Measurements from ENCODE around the gene PARP12.

The PARP12 gene

DNA sequence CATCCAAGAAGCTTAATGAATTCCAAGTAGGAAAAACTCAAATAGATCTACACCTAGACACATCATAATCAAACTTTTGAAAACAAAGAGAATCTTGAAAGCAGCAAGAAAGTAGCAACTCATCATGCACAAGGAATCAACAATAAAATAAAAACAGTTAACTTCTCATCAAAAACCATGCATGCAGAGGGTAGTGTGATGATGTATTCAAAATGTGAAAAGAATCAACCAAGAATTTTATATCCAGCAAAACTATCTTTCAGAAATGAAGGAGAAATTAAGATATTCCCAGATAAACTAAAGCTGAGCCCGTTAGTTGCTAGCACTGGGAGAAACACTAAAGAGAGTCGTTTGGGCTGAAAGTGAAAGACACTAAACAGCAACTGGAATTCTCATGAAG is 4.3 kb upstream of the PARP12 start:
- no peak for TF ChIP-seq EGR1 (IDR thresholded peaks at IDR 0.05)
- no peak for TF ChIP-seq USF1 (IDR thresholded peaks at IDR 0.05)
- no peak for TF ChIP-seq CEBPB (IDR thresholded peaks at IDR 0.05)
- TF ChIP-seq MAX (IDR thresholded peaks at IDR 0.05), result no peak
- TF ChIP-seq ZBTB7A (IDR thresholded peaks at IDR 0.05; ENCODE audit: low read depth), result no peak
- no peak for TF ChIP-seq FOXM1 (IDR thresholded peaks at IDR 0.05; ENCODE audit: borderline replicate concordance, low read depth)
- TF ChIP-seq CREB1 (IDR thresholded peaks at IDR 0.05; ENCODE audit: low read depth), result no peak

- no peak for TF ChIP-seq TCF12 (IDR thresholded peaks at IDR 0.05; ENCODE audit: low read depth)
- no peak for TF ChIP-seq USF1 (IDR thresholded peaks at IDR 0.05)
- no peak for TF ChIP-seq ZBTB7A (IDR thresholded peaks at IDR 0.05; ENCODE audit: low read depth)
- no peak for TF ChIP-seq TAF1 (IDR thresholded peaks at IDR 0.05; ENCODE audit: low read depth)
- no peak for TF ChIP-seq TEAD4 (IDR thresholded peaks at IDR 0.05)
- TF ChIP-seq FOXM1 (IDR thresholded peaks at IDR 0.05; ENCODE audit: borderline replicate concordance, low read depth), result no peak
- no peak for TF ChIP-seq CREB1 (IDR thresholded peaks at IDR 0.05; ENCODE audit: low read depth)
- TF ChIP-seq MAX (IDR thresholded peaks at IDR 0.05), result no peak
- TF ChIP-seq NFIC (IDR thresholded peaks at IDR 0.05), result no peak
- no peak for TF ChIP-seq CEBPB (IDR thresholded peaks at IDR 0.05)
- TF ChIP-seq YY1 (IDR thresholded peaks at IDR 0.05; ENCODE audit: low read depth), result no peak
- no peak for TF ChIP-seq EP300 (IDR thresholded peaks at IDR 0.05; ENCODE audit: borderline replicate concordance)
- TF ChIP-seq REST (IDR thresholded peaks at IDR 0.05; ENCODE audit: low read depth), result no peak
- no peak for TF ChIP-seq RAD21 (IDR thresholded peaks at IDR 0.05; ENCODE audit: low read depth)
- TF ChIP-seq EGR1 (IDR thresholded peaks at IDR 0.05), result no peak
These were observed 628 bp downstream of the PARP12 start for GRCh38 chr7:140062118-140062527.

DNA sequence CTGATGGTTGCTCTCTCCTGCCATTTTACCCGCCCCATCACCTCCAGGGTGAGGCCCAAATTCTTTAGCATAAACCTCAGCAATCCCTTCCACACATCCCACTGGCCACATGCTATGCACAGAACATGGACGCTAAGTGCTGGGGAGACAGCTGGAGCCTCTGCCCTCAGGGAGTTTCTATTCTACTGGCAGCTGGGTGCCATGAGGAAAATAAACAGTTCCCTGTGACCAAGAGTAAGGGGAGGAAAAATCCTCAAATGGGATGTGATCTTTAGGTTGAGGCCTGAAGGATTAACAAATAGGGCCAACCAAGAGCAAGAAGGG is 1.2 kb downstream of the PARP12 start:
- TF ChIP-seq RAD21 (IDR thresholded peaks at IDR 0.05; ENCODE audit: low read depth), result no peak

DNA sequence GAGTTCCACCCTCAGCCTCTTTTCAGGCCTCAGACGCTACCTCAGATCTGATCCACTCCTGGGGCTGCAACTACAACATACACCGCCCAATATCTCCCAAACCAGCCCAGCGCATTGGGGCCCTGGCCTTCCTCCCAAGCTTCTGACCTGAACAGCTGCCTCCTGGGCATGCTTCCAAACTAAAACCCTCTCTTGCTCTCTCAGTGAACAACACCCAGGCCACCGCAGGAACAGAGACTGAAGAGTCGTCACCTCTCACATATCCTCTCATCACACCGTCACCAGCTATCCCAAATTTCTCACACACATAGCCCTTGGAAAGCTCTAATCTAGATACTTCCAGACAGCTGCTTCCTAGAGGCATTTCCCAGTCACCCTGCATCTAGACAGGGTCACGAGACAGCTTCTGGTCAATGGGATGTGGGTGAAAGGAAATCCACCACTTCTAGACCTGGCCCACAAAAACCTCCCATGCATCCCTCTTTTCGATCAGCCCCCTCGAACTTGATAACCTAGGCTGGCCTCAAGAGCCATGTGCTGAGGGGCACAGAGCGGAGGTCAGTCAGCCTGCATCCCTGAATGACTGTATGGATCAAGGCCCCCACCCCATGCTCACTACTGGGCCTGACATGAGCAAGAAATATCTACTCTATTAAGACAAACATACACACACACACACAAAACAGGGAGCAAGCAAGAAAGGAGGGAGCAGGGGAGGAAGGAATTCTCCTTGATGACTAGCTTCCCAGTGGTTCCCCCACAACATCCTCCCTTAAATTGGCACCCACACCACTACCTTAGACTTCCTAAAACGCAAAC is 1.8 kb downstream of the PARP12 start:
- TF ChIP-seq USF1 (IDR thresholded peaks at IDR 0.05) (no peak), RAD21 (IDR thresholded peaks at IDR 0.05; ENCODE audit: low read depth) (no peak), EGR1 (IDR thresholded peaks at IDR 0.05) (no peak), CEBPB (IDR thresholded peaks at IDR 0.05) (no peak), YY1 (IDR thresholded peaks at IDR 0.05; ENCODE audit: low read depth) (no peak), CREB1 (IDR thresholded peaks at IDR 0.05; ENCODE audit: low read depth) (no peak), MAX (IDR thresholded peaks at IDR 0.05) (no peak), ZBTB7A (IDR thresholded peaks at IDR 0.05; ENCODE audit: low read depth) (no peak), TEAD4 (IDR thresholded peaks at IDR 0.05) (no peak), NFIC (IDR thresholded peaks at IDR 0.05) (no peak), FOXM1 (IDR thresholded peaks at IDR 0.05; ENCODE audit: borderline replicate concordance, low read depth) (no peak), TCF12 (IDR thresholded peaks at IDR 0.05; ENCODE audit: low read depth) (no peak), EP300 (IDR thresholded peaks at IDR 0.05; ENCODE audit: borderline replicate concordance) (no peak)

- TF ChIP-seq NFIC (IDR thresholded peaks at IDR 0.05) (no peak), MAX (IDR thresholded peaks at IDR 0.05) (no peak), YY1 (IDR thresholded peaks at IDR 0.05; ENCODE audit: low read depth) (no peak), TEAD4 (IDR thresholded peaks at IDR 0.05) (no peak)
These were observed 2.5 kb downstream of the PARP12 start for GRCh38 chr7:140060243-140060630.

- no peak for TF ChIP-seq USF1 (IDR thresholded peaks at IDR 0.05)
These were observed 3.2 kb downstream of the PARP12 start for GRCh38 chr7:140059273-140060242.
